PC-9 (cell line): Measurements from ENCODE around the gene CLTCL1. TPM values are rescaled to one million over a fixed set of nuclear protein-coding genes. Genes with fewer than 3 reads are reported as not detected.

ENCODE experiments used
- BruUV-seq: library from RNA; stranded (reverse); fragments of 400-500 nt; replicated peaks from 2 replicates; lab custom pipeline; 2021; lab: Mats Ljungman, UMichigan
- CTCF ChIA-PET: fragments of 300-600 bp; sonication (Branson Sonifier 250); formaldehyde crosslinking; loops from one replicate; lab custom pipeline; 2022; ENCODE audit warnings: antibody characterized with exemption; lab: Charles Lee
- POLR2A ChIA-PET: fragments of 300-600 bp; sonication (Branson Sonifier 250); formaldehyde crosslinking; loops from one replicate; lab custom pipeline; 2022; ENCODE audit warnings: antibody characterized with exemption; ENCODE audit not compliant: unreplicated experiment; lab: Charles Lee
- DNase-seq, 2 experiments: peaks; one replicate each; pipeline versions ENCODE4 v3.0.0 to v3.0.0-alpha.2; 2015 to 2022; ENCODE audit warnings: mixed read lengths in 1 of 2
- H2AFZ ChIP-seq: fragments of 200-600 bp; sonication (generic); 2 replicates; pipeline ENCODE4 v1.8.1; 2017; ENCODE audit warnings: antibody characterized with exemption
- H3F3A ChIP-seq: fragments of 200-600 bp; sonication (generic); 2 replicates; pipeline ENCODE4 v1.8.1; 2017; ENCODE audit warnings: antibody characterized with exemption, mild to moderate bottlenecking, low read depth; ENCODE audit not compliant: insufficient read depth
- H3K27ac ChIP-seq: fragments of 200-600 bp; sonication (generic); 2 replicates; pipeline ENCODE4 v1.6.1; 2016; ENCODE audit warnings: mixed run types
- H3K27me3 ChIP-seq: fragments of 200-600 bp; sonication (generic); 2 replicates; pipeline ENCODE4 v1.6.1; 2016; ENCODE audit warnings: low read depth, mixed run types; ENCODE audit not compliant: insufficient read depth
- H3K36me3 ChIP-seq: fragments of 200-600 bp; sonication (generic); 2 replicates; pipeline ENCODE4 v1.6.1; 2016; ENCODE audit warnings: low read depth, mixed run types
- H3K4me1 ChIP-seq: fragments of 200-600 bp; sonication (generic); replicated peaks from 2 replicates; pipeline ENCODE4 v1.6.1; 2016; ENCODE audit warnings: mixed run types; ENCODE audit not compliant: insufficient read depth
- H3K4me2 ChIP-seq: fragments of 200-600 bp; sonication (generic); 2 replicates; pipeline ENCODE4 v1.6.1; 2017; ENCODE audit warnings: mixed run types
- H3K4me3 ChIP-seq: fragments of 200-600 bp; sonication (generic); 2 replicates; pipeline ENCODE4 v1.6.1; 2016; ENCODE audit warnings: mixed run types
- H3K79me2 ChIP-seq: fragments of 200-600 bp; sonication (generic); 2 replicates; pipeline ENCODE4 v1.6.1; 2017; ENCODE audit warnings: low read depth, mixed run types
- H3K9me2 ChIP-seq: fragments of 200-600 bp; sonication (generic); 2 replicates; pipeline ENCODE4 v1.8.1; 2017; ENCODE audit warnings: mild to moderate bottlenecking; ENCODE audit not compliant: insufficient read depth
- H3K9me3 ChIP-seq: fragments of 200-600 bp; sonication (generic); 2 replicates; pipeline ENCODE4 v1.8.1; 2016; ENCODE audit warnings: low read depth; ENCODE audit not compliant: insufficient read depth
- H4K20me1 ChIP-seq: fragments of 200-600 bp; sonication (generic); 2 replicates; pipeline ENCODE4 v1.8.1; 2017; ENCODE audit not compliant: insufficient read depth
- CTCF ChIP-seq: fragments of 200-600 bp; sonication (generic); conservative IDR thresholded peaks from 2 replicates; pipeline ENCODE4 v1.6.1; 2017; ENCODE audit warnings: mixed run types, antibody characterized with exemption, mild to moderate bottlenecking, moderate library complexity
- EZH2 ChIP-seq: fragments of 200-600 bp; sonication (generic); IDR thresholded peaks from 2 replicates; pipeline ENCODE4 v1.8.0; 2017; ENCODE audit warnings: antibody characterized with exemption, low read depth
- intact Hi-C: fragments of 100-400 bp; cut with micrococcal nuclease; formaldehyde crosslinking; loops from one replicate; pipeline ENCODE4 v1.10.0; 2022; ENCODE audit not compliant: unreplicated experiment
- total RNA-seq: library from RNA; stranded (reverse); gene quantifications from 2 replicates; pipeline ENCODE4 v1.2.3, GENCODE V29; 2021

CLTCL1 gene
- total RNA-seq, 1 experiment from 2014 or later: 7.2 TPM

- no peak overlapping the region for H3K4me2 ChIP-seq
- no peaks in the 10 kb centered on the region for H3K9me2 ChIP-seq
- intact Hi-C loops: no loop called here
- H3K9me3 ChIP-seq: no peaks in the 10 kb centered on the region
- H4K20me1 ChIP-seq: no peaks in the 10 kb centered on the region
- H2AFZ ChIP-seq: no peak overlapping the region
- no TSS peak for BruUV-seq
- H3K4me1 ChIP-seq: no peaks in the 10 kb centered on the region
- no peaks in the 10 kb centered on the region for H3F3A ChIP-seq
- H3K27ac ChIP-seq: no peak overlapping the region
- H3K27me3 ChIP-seq: no peaks in the 10 kb centered on the region
- CTCF ChIA-PET: no interaction called here
- no peak overlapping the region for H3K4me3 ChIP-seq
- no peak for DNase-seq
- H3K79me2 ChIP-seq: no peaks in the 10 kb centered on the region
- POLR2A ChIA-PET: no interaction called here
- TF ChIP-seq CTCF (no peak), EZH2 (no peak)
- no peaks in the 10 kb centered on the region for H3K36me3 ChIP-seq
Observed at GRCh38 chr22:19229600-19229999, 61.9 kb downstream of the CLTCL1 start.

- Histone ChIP-seq H3K4me1 (no peaks in the 10 kb centered on the region), H3K27ac (no peak overlapping the region), H2AFZ (no peak overlapping the region), H3F3A (no peaks in the 10 kb centered on the region), H3K9me2 (no peaks in the 10 kb centered on the region), H3K27me3 (no peaks in the 10 kb centered on the region), H3K79me2 (no peaks in the 10 kb centered on the region), H3K9me3 (no peaks in the 10 kb centered on the region), H4K20me1 (no peaks in the 10 kb centered on the region), H3K4me2 (no peak overlapping the region), H3K4me3 (no peak overlapping the region), H3K36me3 (no peaks in the 10 kb centered on the region)
- no peak for TF ChIP-seq EZH2
- no peak for TF ChIP-seq CTCF
- no peak for DNase-seq
- CTCF ChIA-PET: no interaction called here
- BruUV-seq: no TSS peak
- intact Hi-C loops: no loop called here
- POLR2A ChIA-PET: no interaction called here
Observed at GRCh38 chr22:19228179-19228578, 63.3 kb downstream of the CLTCL1 start.

GRCh38 chr22:19226428-19226827 lies 65.1 kb downstream of the CLTCL1 start:
- H3F3A ChIP-seq: no peaks in the 10 kb centered on the region
- no peaks in the 10 kb centered on the region for H3K79me2 ChIP-seq
- intact Hi-C loops: no loop called here
- ChIA-PET CTCF (no interaction called here), POLR2A (no interaction called here)
- TF ChIP-seq CTCF: no peak
- no peak for TF ChIP-seq EZH2
- H3K9me3 ChIP-seq: no peaks in the 10 kb centered on the region
- H4K20me1 ChIP-seq: no peaks in the 10 kb centered on the region
- H3K4me3 ChIP-seq: no peak overlapping the region
- no peaks in the 10 kb centered on the region for H3K36me3 ChIP-seq
- H3K4me2 ChIP-seq: no peak overlapping the region
- BruUV-seq: no TSS peak
- H2AFZ ChIP-seq: no peak overlapping the region
- no peaks in the 10 kb centered on the region for H3K4me1 ChIP-seq
- no peak for DNase-seq
- no peaks in the 10 kb centered on the region for H3K27me3 ChIP-seq
- H3K9me2 ChIP-seq: no peaks in the 10 kb centered on the region
- no peak overlapping the region for H3K27ac ChIP-seq
